Smooth muscle cell (in vitro differentiated cells): ENCODE results near the gene RNF223. TPM values are rescaled to one million over a fixed set of nuclear protein-coding genes. Genes with fewer than 3 reads are reported as not detected.

Experiments used
- DNase-seq: peaks from one replicate; lab custom pipeline; 2025; ENCODE audit not compliant: unreplicated experiment; lab: John Stamatoyannopoulos, UW
- H2AFZ ChIP-seq: fragments of 200-600 bp; sonication (generic); 2 replicates; pipeline ENCODE4 v1.6.0; 2016; ENCODE audit warnings: antibody characterized with exemption, low read depth, mild to moderate bottlenecking
- H3F3A ChIP-seq: fragments of 200-600 bp; sonication (generic); 2 replicates; pipeline ENCODE4 v1.6.0; 2017; ENCODE audit warnings: antibody characterized with exemption, low read depth
- H3K27ac ChIP-seq: fragments of 200-600 bp; sonication (generic); 2 replicates; pipeline ENCODE4 v1.5.1; 2016; ENCODE audit warnings: low read depth, mild to moderate bottlenecking
- H3K27me3 ChIP-seq: fragments of 200-600 bp; sonication (generic); 2 replicates; pipeline ENCODE4 v1.6.1; 2016; ENCODE audit warnings: low read depth, mild to moderate bottlenecking
- H3K36me3 ChIP-seq: fragments of 200-600 bp; sonication (generic); 2 replicates; pipeline ENCODE4 v1.5.1; 2016; ENCODE audit warnings: low read depth
- H3K4me1 ChIP-seq: fragments of 200-600 bp; sonication (generic); 2 replicates; pipeline ENCODE4 v1.5.1; 2016; ENCODE audit warnings: low read depth
- H3K4me2 ChIP-seq: fragments of 200-600 bp; sonication (generic); 2 replicates; pipeline ENCODE4 v1.6.0; 2016; ENCODE audit warnings: mild to moderate bottlenecking
- H3K4me3 ChIP-seq: fragments of 200-600 bp; sonication (generic); 2 replicates; pipeline ENCODE4 v1.5.1; 2016; ENCODE audit warnings: mild to moderate bottlenecking
- H3K79me2 ChIP-seq: fragments of 200-600 bp; sonication (generic); 2 replicates; pipeline ENCODE4 v1.6.0; 2016; ENCODE audit warnings: low read depth, mild to moderate bottlenecking
- H3K9ac ChIP-seq: fragments of 200-600 bp; sonication (generic); 2 replicates; pipeline ENCODE4 v1.6.0; 2016; ENCODE audit warnings: low read depth
- H3K9me3 ChIP-seq: fragments of 200-600 bp; sonication (generic); replicated peaks from 2 replicates; pipeline ENCODE4 v1.5.1; 2016; ENCODE audit warnings: low read depth
- H4K20me1 ChIP-seq: fragments of 200-600 bp; sonication (generic); 2 replicates; pipeline ENCODE4 v1.6.0; 2016; ENCODE audit warnings: low read depth
- WGBS: methylation state at CpG from one replicate; pipeline ENCODE4 v1.1.7; 2016; ENCODE audit warnings: low lambda C conversion rate; 5-methylcytosine and 5-hydroxymethylcytosine counted together
- polyA plus RNA-seq: library from polyadenylated mRNA; unstranded; fragments of >200 nt; fragmentation: Nextera tagmentation; extraction: Ambion mirVana; gene quantifications from 2 replicates; pipeline ENCODE4 v1.2.1, GENCODE V29; 2016
- total RNA-seq: library from RNA; depleted of rRNA; stranded (reverse); fragments of >200 nt; gene quantifications from 2 replicates; pipeline ENCODE4 v1.2.3, GENCODE V29; 2014
- TF ChIP-seq, protein P1 (sequence below): fragments of 200-600 bp; sonication (generic); IDR thresholded peaks from 2 replicates; pipeline ENCODE4 v1.5.1; 2017; ENCODE audit warnings: borderline replicate concordance, mild to moderate bottlenecking, antibody characterized with exemption; ENCODE audit not compliant: insufficient read depth, poor library complexity, severe bottlenecking

Gene RNF223
- total and polyA plus RNA-seq, 2 experiments from 2014 or later, result 1.6 to 4.3 TPM

DNA sequence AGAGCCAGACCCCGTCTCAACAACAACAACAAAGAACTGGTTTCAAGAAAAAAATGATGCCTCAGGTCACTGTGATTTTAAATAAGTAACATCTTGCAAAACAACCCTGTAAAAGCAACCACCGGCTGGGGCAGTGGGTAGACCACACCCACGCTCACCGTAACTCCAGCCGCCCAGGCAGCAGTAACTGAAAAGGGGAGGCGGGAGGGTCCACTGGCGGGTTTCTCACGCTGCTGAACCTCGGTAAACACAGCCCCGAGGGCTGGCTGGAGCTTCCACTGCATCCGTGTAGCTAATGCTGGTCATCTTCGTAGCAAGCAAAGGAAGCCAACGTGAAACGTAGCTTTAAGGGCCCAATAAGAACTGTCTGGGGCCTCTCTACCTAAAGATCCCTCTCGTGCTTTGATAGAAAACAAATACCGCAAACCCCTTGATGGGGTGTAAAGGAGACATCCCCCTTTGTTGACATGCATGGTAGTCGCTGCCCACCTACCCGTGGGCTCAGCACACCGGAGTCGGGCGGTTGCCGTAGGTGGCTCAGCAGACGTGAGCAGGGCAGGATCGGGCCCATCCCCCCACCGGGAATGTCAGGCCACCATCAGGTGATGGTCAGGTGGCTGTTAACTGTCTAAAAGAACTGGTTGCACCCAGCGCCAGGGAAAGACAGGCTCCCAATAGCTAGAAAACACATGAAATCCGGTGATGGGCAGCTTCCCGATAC lies 37.6 kb upstream of the RNF223 start:
- H3K79me2 ChIP-seq, result peaks cover 18% of the 10 kb centered on the region
- no peak overlapping the region for H3K9ac ChIP-seq
- H3K36me3 ChIP-seq, result no peaks in the 10 kb centered on the region
- WGBS, result 95% methylated on average over 28 of the region's 28 CpGs
- H3K27ac ChIP-seq, result no peak overlapping the region
- TF ChIP-seq, protein P1, sequence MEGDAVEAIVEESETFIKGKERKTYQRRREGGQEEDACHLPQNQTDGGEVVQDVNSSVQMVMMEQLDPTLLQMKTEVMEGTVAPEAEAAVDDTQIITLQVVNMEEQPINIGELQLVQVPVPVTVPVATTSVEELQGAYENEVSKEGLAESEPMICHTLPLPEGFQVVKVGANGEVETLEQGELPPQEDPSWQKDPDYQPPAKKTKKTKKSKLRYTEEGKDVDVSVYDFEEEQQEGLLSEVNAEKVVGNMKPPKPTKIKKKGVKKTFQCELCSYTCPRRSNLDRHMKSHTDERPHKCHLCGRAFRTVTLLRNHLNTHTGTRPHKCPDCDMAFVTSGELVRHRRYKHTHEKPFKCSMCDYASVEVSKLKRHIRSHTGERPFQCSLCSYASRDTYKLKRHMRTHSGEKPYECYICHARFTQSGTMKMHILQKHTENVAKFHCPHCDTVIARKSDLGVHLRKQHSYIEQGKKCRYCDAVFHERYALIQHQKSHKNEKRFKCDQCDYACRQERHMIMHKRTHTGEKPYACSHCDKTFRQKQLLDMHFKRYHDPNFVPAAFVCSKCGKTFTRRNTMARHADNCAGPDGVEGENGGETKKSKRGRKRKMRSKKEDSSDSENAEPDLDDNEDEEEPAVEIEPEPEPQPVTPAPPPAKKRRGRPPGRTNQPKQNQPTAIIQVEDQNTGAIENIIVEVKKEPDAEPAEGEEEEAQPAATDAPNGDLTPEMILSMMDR, result no peak
- no peaks in the 10 kb centered on the region for H4K20me1 ChIP-seq
- H2AFZ ChIP-seq, result no peak overlapping the region
- H3K4me2 ChIP-seq, result no peak overlapping the region
- no peak for DNase-seq
- H3K4me1 ChIP-seq, result no peaks in the 10 kb centered on the region
- H3K27me3 ChIP-seq, result no peaks in the 10 kb centered on the region
- no peak overlapping the region for H3K4me3 ChIP-seq
- H3K9me3 ChIP-seq, result no peaks in the 10 kb centered on the region
- no peaks in the 10 kb centered on the region for H3F3A ChIP-seq

DNA sequence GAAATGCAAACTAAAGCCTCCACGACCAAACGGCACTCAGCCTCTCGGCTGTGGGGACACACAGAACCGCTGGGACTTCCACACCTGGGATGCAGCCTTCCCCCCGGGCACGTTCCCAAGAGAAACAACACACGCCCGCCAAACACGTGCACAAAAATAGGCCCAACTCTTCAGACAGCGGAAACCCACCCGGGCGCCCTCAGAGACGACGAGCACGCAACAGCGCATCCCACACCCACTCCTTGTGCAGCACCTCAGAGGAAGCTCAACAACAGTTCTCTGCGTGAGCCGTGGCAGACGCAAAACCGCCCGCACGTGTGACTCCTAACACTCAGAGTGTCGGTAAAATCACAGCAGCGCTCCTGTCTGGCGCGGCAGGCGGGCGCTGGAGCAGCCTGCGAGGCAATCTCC lies 36.5 kb upstream of the RNF223 start:
- Histone ChIP-seq H2AFZ (no peak overlapping the region), H3K4me3 (no peak overlapping the region), H4K20me1 (no peaks in the 10 kb centered on the region), H3K27me3 (no peaks in the 10 kb centered on the region), H3K79me2 (peaks cover 23% of the 10 kb centered on the region), H3K27ac (no peak overlapping the region), H3F3A (no peaks in the 10 kb centered on the region), H3K9ac (no peak overlapping the region), H3K4me1 (no peaks in the 10 kb centered on the region), H3K9me3 (no peaks in the 10 kb centered on the region), H3K36me3 (no peaks in the 10 kb centered on the region), H3K4me2 (no peak overlapping the region)
- 94% methylated on average over 29 of the region's 29 CpGs for WGBS
- TF ChIP-seq, protein P1, result no peak
- DNase-seq, result no peak

DNA sequence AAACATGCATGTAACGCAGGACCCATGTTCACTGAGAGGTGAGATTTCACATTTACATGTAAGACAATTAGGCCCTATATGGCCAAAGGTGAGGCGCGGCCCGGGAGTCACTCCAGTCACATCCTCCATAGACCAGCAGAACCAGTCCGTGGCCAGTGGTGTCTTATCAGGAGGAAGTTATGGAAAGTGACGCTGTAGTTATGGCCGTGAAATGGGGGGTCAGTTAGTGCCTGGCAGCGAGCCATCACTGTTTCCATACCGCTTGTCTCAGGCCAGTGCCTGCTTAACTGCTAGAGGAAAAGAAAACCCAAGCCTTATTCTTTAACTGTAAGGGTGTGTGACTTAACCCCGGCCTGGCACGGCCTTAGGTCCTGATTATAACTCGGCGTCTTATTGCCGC lies 35.6 kb upstream of the RNF223 start:
- H3K27ac ChIP-seq, result no peak overlapping the region
- H3K4me2 ChIP-seq, result no peak overlapping the region
- DNase-seq, result no peak
- no peaks in the 10 kb centered on the region for H3K9me3 ChIP-seq
- H3K4me1 ChIP-seq, result no peaks in the 10 kb centered on the region
- no peaks in the 10 kb centered on the region for H3F3A ChIP-seq
- no peaks in the 10 kb centered on the region for H3K36me3 ChIP-seq
- no peaks in the 10 kb centered on the region for H3K27me3 ChIP-seq
- WGBS, result 95% methylated on average over 14 of the region's 14 CpGs
- TF ChIP-seq, protein P1, result no peak
- H2AFZ ChIP-seq, result no peak overlapping the region
- H3K4me3 ChIP-seq, result no peak overlapping the region
- H4K20me1 ChIP-seq, result peaks cover 1% of the 10 kb centered on the region
- peaks cover 18% of the 10 kb centered on the region for H3K79me2 ChIP-seq
- no peak overlapping the region for H3K9ac ChIP-seq
